CD4-positive, alpha-beta T cell treated with Interleukin-12 subunit alpha and Interleukin-12 subunit beta, for 1 hour (primary cell): ENCODE measurements around the gene VANGL1.
"Not testable (repeated sequence)": the region's sequence is repeated elsewhere in the genome, so short reads cannot be mapped to it uniquely, and the experiment has no call there.

Experiments
- DNase-seq: peaks from one replicate; pipeline ENCODE4 v3.0.0-alpha.2; 2020

The VANGL1 gene

DNA sequence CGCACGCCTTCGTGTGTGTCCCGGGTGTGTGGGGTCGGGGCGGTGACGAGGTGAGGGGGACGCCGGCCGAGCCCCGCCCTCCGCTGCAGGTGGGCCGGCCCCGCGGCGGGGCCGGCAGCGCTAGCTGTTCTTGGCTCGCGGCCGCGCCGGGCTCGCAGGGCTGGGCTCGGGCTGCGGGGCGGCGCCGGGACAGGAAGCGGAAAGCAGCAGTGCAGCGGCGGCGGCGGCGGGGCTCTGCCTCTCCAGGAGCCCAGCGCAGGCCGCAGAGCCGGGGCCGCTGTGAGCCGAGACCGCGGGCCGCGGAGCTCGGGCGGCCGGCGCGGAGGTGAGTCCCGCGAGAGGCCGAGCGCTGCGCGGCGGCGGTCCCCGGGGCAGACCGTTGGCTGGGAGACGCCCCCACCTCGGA, at the start of gene VANGL1:
TSS of gene VANGL1 (plus strand) at position 209 of the 406 bp plus-strand sequence. CDS start 9,444 bp downstream, outside the sequence.
- peak; percentile 41 for DNase-seq

DNA sequence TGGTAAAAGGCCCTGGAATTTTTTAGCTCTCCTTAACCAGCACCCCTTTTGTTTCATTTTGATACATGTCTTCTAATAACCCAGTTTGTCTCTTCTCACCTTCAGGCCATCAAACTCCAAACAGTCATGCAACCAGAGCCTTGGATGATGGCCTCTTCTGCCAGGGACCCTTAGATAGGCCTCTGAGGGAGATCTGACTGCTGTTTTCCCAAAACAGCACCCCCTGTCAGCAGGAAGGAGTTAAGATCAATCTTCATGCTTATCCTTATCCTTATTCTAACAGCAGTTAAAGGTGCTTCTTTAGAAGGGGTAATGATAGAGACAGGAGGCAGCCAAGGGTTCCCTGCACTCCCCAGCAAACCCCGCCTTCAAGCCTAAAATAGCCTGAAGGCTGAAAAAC, 49.5 kb upstream of the VANGL1 start:
- DNase-seq = no peak

DNA sequence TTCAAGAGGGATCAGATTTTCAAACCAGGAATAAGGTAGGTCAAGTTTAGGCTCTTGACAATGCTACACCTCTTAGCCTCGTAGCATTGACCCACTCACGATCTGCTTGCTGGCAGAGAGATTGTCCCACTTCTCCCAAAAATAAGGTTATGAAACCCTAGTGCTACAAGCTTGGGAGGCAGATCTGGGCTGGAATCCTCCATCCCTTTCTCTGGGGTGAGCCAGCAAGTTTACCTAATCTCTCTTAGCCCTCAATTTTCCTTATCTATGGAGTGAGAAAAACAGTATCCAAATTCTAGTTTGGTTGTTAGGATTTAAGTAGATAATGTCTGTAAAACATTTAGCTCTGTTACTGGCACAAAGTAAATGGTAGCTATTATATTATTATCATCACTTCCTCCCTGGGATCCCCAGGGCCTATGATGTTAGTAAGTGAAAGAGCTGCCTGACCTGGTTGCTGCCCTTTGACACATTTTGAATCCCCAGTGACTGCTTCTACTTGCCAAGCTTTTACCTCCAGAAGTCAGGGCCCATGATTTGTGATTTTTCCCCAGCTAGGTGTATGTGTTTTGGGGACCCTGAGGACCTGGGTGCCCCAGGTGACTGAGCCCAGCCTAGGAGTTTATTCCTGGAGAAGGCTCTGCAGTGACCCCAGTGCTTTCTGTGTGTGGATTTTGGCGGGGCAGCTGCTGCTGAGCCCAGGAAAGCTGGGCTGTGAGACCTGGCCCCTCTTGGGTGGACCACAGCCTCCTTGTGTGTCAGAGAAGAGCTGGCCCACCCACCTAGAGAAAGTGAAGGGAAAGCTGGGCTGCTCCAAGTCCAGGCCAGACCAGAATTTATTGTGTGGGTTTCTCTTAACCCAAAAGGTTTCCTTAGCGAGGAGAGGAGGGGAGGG, 48.2 kb upstream of the VANGL1 start:
- no peak for DNase-seq

DNA sequence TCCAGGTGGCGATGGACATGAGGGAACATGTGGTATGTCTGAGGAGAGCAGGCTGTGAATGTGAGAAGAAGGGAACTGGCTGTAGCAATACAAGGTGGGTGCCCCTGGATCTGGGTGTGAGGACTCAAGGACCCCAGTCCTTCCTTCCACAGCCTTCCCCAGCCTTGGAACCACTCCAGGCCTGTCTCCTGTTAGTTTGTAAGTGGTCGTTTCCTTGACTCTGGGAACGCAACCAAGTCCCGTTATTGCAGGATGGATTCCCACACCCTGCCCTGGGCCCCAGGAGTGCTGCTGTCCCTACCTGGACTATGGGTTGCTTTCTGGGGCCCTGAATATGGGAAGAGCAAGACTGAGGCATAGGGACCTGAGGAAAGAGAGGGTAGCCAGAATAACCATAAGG, 47.2 kb upstream of the VANGL1 start:
- no peak for DNase-seq

DNA sequence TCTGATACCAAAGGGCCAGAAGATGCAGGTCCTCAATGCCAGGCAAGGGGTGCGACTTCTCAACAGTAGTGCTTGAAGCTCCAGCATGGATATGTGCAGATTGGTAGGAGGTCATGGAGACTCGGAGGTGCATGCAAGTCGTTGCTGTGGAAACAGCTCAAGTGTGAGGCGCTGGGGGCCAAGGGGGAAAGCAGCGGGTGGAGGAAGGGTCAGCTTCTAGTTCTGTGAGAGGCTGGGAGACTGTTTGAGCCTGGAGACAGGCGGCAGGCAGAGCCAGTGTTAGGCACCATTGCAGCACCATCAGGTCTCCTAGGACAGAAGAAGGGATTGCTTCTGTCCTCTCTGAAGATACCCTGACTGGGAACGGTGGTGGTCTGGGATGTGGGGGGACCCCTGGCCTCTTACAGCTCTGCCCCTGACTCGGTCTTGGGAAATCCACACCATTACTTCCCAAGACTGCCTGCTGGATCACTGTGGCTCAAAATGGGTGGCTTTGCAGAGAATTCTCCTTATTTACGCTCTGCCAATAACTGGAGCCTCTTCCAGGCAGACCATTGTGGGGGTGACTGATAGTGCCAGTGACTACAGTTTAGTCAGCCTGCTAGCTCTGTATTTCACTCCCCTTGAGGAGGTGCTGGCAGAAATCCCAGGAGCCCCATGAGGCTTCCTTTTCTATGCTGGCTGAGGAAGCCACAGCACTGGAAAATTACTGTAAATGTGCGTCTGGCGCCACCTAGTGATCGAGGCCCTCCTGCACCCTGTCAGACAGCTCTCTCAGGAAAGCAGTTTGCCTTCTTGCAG, 46.3 kb upstream of the VANGL1 start:
- DNase-seq = peak; percentile 50

DNA sequence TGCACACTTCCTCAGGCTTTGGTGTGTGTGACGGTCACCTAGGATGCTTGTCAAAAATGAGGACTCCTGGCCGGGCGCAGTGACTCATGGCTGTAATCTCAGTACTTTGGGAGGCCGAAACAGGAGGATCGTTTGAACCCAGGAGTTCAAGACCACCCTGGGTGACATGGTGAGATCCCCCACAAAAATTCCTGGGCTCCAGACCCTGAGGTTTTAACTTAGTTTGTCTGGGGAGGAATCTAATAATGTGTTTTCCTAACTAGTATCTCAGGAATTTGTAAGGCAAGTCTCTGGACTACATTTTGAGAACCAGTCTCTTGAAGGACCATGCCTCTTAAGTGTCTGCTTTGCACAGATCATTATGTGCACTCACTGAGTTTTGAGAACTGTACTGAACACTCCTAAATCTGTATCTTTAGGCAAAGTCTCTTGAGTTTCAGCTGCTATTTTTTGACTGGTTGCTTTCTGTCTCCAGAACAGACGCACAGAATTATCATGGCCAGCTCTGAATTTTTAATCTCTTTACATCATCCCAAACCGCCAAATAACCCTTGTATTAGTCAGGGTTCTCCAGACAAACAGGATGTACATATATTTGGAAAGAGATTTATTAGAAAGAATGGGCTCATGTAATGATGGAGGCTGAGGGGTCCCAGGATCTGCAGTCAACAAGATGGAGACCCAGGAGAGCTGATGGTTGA, 45.5 kb upstream of the VANGL1 start:
- no peak for DNase-seq

DNA sequence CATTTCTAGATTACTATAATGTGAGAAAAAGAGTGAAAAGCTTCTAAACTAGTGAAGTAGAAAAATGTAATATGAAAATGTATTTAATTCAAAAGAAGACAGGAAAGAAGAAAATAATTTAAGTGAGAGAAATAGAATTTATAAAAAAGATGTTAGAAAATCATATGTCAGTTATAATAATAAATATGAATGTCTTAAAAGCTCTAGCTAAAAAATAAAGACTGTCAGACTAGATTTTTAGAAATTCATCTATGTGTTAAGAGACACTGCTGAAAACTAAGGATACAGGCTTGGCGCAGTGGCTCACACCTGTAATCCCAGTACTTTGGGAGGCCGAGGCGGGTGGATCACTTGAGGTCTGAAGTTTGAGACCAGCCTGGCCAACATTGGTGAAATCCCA, 37.3 kb upstream of the VANGL1 start:
- no peak for DNase-seq

DNA sequence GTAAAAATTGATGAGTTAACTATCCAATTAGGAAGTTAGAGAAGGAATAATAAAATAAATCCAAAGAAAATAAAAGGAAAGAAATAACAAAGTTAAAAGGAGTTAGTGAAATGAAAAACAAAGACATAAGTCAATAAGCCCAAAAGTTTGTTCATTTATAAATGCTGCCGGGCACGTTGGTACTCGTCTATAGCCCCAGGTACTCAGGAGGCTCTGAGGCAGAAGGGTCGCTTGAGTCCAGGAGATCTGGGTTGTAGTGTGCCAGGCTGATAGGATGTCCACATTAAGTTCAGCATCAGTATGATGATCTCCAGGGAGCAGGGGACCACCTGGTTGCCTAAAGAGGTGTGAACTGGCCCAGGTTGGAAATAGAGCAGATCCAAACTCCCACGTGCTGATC, 35.5 kb upstream of the VANGL1 start:
- no peak for DNase-seq

DNA sequence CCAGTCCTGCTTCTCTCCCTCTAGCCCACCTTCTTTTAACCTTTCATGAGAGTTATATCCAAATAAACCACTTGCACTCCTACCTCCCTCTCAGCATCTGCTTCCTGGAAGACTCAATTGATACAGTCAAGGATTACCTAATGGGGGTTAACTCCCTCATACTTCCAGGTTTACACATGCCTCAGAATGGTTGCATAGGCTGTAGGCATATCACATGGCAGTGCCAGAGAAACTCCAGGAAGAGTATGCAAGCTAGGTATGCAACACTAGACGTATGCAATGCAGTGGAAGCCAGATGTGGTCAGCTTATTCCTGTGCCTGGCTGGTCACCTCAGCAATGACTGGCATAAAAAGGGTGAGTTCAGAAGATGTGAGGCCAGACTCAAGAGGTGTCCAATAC, 32.7 kb upstream of the VANGL1 start:
- DNase-seq = no peak

DNA sequence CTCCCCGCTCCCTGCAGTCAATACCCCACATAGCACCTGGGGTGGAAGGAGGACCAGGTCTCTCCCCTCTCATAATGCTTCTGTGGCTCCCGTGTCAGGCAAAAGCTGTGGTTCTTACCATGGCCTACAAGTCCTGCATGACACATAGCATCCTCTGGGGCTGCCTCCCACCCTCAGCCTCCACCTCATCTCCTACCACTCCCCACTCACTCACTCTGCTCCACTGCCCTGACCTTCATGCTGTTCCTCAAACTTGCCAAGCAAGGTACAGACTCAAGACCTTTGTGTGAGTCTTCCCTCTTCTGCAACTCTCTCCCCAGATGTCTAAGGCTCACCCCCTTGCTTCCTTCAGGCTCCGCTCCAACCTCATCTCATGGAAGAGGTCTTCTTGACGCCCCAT, 28.0 kb upstream of the VANGL1 start:
- no peak for DNase-seq

DNA sequence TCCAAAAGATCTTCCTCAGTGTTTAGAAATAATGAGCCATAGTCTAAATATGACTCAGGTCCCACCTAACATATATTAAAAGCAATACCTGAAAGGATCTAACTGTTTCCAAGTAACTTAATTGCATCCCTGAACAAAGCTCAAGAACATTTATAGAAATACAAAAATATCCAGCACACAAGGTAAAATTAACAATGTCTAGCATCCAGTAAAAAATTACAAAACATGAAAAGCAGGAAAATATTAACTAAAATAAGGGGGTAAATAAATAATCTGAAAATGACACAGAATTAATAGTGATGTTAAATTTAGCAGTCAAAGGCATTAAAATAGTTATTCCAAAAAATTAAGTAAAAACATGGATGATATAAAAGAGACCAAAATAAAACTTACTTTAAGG, 21.3 kb upstream of the VANGL1 start:
- no peak for DNase-seq

DNA sequence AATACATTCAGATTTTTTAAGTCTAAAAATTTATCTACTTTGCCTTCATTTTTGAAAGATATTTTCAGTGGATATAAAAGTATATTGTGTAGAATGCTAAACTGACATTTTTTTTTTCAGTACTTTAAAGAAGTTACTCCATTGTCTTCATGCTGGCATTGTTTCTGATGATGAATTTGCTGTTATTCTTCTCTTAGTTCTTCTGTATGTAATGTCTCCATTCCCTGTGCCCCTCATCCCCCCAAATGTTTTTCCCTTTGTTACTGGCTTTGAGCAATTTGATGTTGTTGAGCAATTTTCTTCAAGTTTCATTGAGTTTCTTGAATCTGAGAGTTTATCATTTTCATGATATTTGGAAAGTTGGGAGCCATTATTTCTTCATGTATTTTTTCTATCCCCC, 20.8 kb upstream of the VANGL1 start:
- no peak for DNase-seq

DNA sequence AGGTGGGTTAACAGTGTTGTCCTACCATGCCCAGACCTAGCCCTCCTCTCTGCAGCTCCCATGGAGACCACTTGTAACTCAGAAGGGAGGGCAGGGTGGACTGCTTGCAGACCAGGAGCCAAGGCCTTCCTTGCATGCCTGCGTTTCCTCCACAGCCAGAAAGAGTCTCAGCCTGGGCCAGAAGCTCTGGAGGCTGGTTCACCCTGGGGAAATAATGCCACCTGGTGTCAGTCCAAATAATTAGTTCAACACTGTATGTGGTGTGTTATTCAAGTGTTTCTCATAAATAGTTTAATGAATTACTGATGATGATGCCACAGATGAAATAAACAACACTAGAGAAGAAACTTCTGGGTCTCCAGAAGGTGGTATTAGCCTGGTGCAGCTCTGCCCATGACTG, 16.9 kb upstream of the VANGL1 start:
- DNase-seq = no peak

DNA sequence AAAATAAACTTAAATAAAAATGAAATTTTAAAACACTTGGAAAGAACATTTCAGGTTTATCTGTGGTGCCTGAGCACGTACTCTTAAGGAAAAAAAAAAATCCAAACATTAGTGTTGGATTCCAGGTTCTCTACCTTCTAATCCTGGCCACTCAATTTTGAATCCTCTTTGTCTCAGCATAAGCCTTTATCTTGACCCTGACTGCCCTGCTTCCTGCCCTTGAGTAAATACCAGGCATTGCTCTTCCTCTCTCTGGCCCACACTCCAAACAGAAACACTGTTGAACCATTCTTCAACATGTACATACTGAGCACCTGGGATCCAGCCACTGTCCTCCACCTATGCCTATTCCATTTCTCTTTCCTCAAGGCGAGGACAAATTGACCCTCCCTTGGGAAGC, 11.4 kb upstream of the VANGL1 start:
- no peak for DNase-seq

DNA sequence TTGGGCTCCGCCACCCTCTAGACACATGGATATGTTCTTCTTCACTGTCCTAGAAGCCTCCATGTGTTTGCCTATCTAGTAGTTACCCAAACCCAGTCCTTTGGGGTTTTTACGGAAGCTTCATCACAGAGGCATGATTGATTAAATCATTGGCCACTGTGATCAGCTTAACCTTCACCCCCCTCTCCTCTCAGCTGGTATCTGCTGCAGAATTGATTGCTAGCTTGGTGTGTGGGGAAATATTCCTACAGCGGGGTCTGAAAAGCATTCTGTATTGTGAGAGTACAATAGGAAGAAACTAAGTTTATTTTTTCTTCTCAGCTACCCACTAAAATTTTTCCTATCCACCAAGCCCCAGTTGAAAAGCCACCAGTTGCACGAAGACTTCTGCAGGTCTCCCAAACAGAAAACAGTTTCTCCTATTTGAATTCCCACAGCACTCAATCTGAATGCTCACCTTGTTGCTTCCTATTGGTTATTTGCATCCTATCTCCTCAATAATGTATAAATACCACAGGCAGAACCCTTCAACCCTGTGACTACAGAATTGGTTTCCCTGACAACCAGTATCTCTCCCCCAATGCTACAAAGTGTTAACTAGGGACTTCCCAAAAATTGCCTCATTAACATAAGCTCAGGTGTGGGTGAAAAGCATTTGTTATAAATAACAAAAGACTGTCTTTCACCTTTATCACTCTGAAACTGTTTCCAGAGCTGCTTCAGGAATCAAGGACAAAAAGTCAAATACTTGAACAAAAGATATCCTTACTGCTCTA, 9.3 kb upstream of the VANGL1 start:
- DNase-seq = no peak

DNA sequence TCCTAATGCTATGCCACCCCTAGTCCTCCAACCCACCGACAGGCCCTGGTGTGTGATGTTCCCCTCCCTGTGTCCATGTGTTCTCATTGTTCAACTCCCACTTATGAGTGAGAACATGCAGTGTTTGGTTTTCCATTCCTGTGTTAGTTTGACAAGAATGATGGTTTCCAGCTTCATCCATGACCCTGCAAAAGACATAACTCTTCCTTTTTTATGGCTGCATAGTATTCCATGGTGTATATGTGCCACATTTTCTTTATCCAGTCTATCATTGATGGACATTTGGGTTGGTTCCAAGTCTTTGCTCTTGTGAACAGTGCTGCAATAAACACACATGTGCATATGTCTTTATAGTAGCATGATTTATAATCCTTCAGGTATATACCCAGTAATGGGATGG, 8.2 kb upstream of the VANGL1 start:
- DNase-seq = not testable (repeated sequence)

DNA sequence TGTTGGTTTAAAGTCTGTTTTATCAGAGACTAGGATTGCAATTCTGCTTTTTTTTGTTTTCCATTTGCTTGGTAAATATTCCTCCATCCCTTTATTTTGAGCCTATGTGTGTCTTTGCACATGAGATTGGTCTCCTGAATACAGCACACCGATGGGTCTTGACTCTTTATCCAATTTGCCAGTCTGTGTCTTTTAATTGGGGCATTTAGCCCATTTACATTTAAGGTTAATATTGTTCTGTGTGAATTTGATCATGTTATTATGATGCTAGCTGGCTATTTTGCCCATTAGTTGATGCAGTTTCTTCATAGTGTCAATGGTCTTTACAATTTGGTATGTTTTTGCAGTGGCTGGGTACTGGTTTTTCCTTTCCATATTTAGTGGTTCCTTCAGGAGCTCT, 4.5 kb upstream of the VANGL1 start:
- not testable (repeated sequence) for DNase-seq

DNA sequence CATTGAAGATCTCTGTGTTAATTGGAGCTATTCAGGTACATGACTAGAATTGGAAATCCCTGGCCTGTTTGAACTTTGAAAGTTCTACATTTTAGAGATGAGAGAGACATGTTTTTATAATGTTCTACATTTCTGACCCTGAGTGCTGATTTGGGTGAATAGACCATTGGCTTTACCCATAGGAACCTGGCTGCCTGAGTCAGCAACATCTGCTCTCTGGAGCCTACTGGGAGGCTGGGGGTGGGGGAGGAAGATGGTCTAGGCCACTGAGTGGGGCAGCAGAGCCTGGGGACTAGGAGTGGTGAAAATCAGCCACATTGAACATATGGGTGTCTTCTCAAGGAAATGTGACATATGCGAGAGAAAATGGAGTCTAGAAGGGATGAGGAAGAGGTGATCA, 1.4 kb upstream of the VANGL1 start:
- DNase-seq = no peak

DNA sequence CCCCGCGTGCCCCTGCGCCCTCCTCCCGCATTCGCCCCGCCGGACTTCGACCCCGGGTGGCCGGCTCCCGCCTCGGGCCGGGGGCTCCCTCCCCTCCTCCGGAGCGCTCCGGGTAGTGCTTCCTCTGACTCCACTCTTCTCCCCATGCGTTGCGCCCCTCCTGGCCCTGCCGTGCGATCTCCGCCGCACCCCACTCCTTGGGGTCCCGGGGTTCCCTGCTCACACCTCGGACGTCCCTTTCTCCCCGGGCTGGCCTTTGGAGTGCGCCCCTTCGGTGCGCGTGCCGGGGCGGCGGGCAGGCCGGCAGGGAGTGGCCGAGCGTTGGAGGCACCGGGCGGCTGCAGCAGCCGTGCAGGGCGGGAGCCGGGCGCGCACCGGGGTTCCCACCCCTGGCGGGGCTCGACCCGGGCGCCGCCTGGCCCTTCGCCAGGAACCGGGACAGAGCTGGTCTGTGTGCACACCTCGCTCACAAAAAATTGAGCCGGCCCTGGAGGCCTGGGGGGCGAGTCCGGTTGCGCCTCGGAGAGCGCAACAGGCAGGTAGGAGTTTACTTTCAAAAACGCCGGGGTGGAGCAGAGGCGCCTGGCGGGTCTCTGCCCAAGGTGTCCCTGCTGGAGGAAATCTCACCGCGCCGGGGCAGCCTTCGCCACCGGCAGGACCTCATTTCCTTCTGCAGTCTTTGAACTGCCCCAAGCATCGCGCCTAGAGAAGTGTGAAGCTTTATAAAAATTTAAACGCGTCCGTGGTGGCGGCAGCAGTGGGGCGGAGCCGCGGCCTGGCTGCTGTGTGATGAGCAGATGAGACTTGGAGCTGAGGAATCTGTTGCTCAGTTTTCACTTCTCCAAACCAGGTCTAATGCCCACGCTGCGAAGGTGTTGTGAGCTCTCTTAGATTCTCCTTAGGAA, 650 bp downstream of the VANGL1 start:
- peak; percentile 29 for DNase-seq

DNA sequence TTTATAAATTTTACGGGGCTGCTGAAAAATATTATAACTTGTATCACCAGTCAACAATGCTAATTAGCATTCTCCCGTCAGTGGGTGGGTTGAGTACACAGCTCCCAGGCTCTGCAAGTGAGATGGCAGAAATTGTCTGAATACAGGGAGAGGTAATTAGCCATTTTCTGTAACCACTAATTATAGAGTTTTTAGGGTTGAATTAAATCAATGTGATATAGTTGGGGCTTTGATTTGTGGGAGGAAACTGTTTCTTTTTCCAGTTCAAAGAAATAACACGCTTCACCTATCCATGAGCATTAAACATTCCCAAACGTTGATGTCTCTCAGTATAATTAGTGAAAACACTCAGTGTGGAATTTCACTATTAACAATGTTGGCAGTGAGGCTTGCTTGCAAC, 1.5 kb downstream of the VANGL1 start:
- no peak for DNase-seq

DNA sequence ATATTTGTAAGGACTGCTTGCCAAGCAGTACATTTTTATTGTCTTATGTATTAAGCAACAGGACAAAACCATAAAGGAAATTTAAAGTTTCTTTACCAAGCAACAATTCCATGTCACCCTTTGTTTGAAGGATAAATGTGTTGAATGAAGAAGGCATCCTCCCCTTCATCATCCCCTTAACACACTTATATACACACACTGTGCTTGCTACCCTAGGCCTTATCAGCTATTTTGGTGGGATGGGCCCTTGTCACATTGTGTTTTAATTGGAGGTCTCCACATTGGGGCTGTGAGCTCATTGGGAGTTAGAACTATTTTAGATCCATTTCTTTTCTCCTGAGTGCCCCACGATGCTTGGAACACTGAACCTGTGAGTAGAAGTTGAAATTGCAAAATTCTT, 1.9 kb downstream of the VANGL1 start:
- no peak for DNase-seq

DNA sequence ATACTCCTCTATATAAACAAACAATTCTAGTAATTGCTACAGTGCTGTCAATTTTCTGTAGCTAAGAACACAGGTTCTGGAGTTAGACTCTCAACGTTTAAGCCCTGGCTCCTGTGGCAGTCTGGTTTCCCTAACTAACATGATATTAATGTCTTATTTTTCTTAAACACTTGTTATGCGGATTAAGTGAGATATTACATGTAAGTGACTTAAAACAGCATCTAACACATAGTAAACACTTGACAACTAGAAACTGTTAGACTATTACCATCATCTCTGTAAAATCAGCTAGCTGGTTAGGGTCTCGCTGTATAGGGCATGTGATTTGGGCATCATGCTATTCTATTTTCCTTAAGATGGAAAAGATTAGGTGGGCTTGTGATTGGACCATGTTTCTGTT, 2.3 kb downstream of the VANGL1 start:
- no peak for DNase-seq
